WTC11 (cell line): ENCODE measurements around the gene EHD4.

Experiments used
- CTCF ChIP-seq: fragments of 200-600 bp; IDR thresholded peaks from 2 replicates; pipeline ENCODE4 v1.8.0; 2022; ENCODE audit warnings: antibody characterized with exemption
- E2F4 ChIP-seq: sonication (generic); formaldehyde crosslinking; IDR thresholded peaks from 2 replicates; pipeline ENCODE4 v1.8.1; 2022; ENCODE audit warnings: low read depth, mild to moderate bottlenecking, moderate library complexity, missing genetic modification reagents, borderline replicate concordance
- NR2C2 ChIP-seq: sonication (generic); formaldehyde crosslinking; IDR thresholded peaks from 2 replicates; pipeline ENCODE4 v1.8.0; 2022; ENCODE audit warnings: mild to moderate bottlenecking, missing genetic modification reagents
- RELA ChIP-seq: sonication (generic); formaldehyde crosslinking; IDR thresholded peaks from 2 replicates; pipeline ENCODE4 v1.8.1; 2022; ENCODE audit warnings: missing genetic modification reagents, mild to moderate bottlenecking, borderline replicate concordance

GRCh38 chr15:41989573-41990242 is 17.4 kb upstream of the EHD4 start:
- TF ChIP-seq NR2C2 (CRISPR knock-in tag) (no peak), CTCF (peak; percentile 97), RELA (CRISPR knock-in tag) (no peak), E2F4 (CRISPR knock-in tag) (no peak)
